Gastroesophageal sphincter (tissue), 3 donors: ENCODE data around the gene CDYL2.

Experiments used
- CTCF ChIP-seq, 4 experiments: fragments of 200-600 bp in 2 of 4; fragments of 450-650 bp in 2 of 4; sonication (generic) in 1 of 4; IDR thresholded peaks; one replicate each; pipeline ENCODE4 v1.5.1; 2017 to 2019; ENCODE audit warnings: antibody characterized with exemption in 4 of 4, mild to moderate bottlenecking in 2 of 4, moderate library complexity in 2 of 4
- POLR2A ChIP-seq, 2 donors: fragments of 450-650 bp; IDR thresholded peaks; one replicate each; pipeline ENCODE4 v1.6.1; 2017; ENCODE audit warnings: antibody characterized with exemption in 2 of 2, mild to moderate bottlenecking in 2 of 2, moderate library complexity in 1 of 2
- POLR2AphosphoS5 ChIP-seq: sonication (generic); formaldehyde crosslinking; IDR thresholded peaks from one replicate; pipeline ENCODE4 v1.6.1; 2017; ENCODE audit warnings: antibody characterized with exemption

GRCh38 chr16:80680839-80681238 lies 123.6 kb downstream of the CDYL2 start:
- TF ChIP-seq CTCF (IDR thresholded peaks at IDR 0.05): no peak
- no peak for TF ChIP-seq POLR2AphosphoS5
- no peak for TF ChIP-seq POLR2A (IDR thresholded peaks at IDR 0.05)
